Muscle of back (tissue), 11 donors: ENCODE results near the gene HPCAL1. TPM values are rescaled to one million over a fixed set of nuclear protein-coding genes. Genes with fewer than 3 reads are reported as not detected.

Experiments used
- DNase-seq, 3 donors: peaks; one replicate each; pipeline versions ENCODE4 v3.0.0 to v3.0.0-alpha.2; 2013
- polyA plus RNA-seq, 10 donors: library from polyadenylated mRNA; unstranded; fragments of 120-200 nt; gene quantifications; one replicate each; pipeline ENCODE4 v1.2.1, GENCODE V29; 2013; ENCODE audit not compliant: insufficient read length in 10 of 10

Gene HPCAL1
- polyA plus RNA-seq, 10 donors = 19.9 to 39.4 (median 34.4) TPM

DNA sequence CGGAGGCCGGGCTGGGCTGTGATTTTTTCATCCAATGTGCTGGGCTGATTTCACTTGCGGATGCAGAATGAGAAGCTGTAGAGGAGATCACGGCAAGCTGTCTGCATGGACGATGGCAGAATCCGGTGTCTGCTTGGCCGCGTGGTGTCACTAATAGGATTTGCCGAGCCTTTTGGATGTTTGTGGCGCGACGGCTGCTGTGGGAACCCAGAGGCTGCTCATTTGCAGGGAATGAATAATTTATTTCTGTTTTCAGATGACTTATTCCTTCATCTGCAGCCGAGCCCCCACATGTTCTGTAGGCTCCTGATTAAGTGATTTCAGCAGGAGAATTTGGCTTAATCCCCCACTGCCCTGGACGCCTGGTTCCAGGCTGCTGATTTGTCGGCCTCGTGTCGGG lies 82.8 kb downstream of the HPCAL1 start:
- DNase-seq = peak in 1 of 3 donors; percentile 18

DNA sequence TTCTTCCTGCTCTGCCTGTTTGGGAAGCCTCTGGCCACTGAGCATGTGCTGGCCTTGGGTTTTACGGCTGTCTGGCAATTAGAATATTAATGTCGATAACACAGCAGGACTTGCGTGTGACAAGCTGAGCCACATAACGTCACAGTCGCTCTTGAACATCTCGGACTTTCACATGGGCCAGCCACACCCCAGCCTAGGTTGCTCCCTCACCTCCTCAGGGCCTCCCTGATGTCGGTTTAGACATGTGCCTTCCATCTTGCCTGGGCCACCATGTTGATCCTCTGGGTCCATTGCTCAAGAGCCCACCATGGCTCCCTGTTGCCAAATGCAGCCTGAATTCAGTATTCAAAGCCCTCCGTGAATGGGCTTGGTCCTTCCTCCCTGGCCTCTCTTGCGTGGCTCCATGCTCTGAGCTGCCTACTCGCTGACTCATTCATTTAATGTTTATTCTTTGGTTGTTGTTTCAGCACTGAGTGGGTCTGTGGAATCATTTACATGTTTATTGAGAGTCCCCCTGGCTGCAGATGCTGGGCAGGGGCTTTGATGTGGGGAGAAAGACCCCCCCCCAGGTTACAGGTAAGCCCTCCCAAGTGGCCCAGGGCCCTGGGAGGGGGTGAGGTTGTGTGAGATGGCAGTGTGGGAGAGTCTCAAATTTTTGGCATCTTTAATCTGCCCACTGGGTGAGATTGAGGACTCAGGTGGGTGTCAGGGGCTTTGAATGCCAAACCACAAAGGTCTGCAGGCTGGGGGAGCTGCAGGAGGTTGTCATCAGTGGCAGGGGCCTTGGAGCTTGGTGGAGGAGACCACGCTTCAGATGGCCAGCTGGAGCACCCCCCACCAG lies 83.4 kb downstream of the HPCAL1 start:
- DNase-seq = no peak

GRCh38 chr2:10387033-10387432 lies 84.3 kb downstream of the HPCAL1 start:
- DNase-seq = no peak

- no peak for DNase-seq
Measured at GRCh38 chr2:10388954-10389560, 86.4 kb downstream of the HPCAL1 start.

DNA sequence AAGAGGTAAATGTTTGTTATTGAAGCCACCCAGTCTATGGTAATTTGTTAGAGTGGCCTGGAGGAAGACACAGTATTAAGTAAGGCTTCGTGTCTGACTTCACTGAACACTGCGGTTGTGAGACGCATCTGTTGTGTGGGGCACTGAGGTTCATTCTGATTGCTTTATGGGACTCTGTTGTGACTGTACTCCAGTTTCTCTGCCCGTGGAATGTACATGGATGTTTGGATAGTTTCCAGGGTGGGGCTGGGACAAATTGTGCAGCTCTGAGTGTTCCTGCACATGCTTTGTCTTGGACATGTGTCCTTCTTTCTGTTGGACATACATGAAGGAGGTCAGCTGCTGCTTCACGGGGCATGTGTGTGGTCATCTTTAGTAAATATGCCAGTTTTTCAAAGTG lies 86.9 kb downstream of the HPCAL1 start:
- DNase-seq = no peak

- DNase-seq = no peak
Measured at GRCh38 chr2:10390369-10390801, 87.7 kb downstream of the HPCAL1 start.

GRCh38 chr2:10392100-10392499 lies 89.4 kb downstream of the HPCAL1 start:
- DNase-seq = no peak

- DNase-seq = no peak
Measured at GRCh38 chr2:10392548-10392947, 89.8 kb downstream of the HPCAL1 start.

- DNase-seq = no peak
Measured at GRCh38 chr2:10392951-10393639, 90.4 kb downstream of the HPCAL1 start.

GRCh38 chr2:10393640-10393982 lies 90.9 kb downstream of the HPCAL1 start:
- DNase-seq = no peak

- DNase-seq = no peak
Measured at GRCh38 chr2:10395893-10396292, 93.2 kb downstream of the HPCAL1 start.

DNA sequence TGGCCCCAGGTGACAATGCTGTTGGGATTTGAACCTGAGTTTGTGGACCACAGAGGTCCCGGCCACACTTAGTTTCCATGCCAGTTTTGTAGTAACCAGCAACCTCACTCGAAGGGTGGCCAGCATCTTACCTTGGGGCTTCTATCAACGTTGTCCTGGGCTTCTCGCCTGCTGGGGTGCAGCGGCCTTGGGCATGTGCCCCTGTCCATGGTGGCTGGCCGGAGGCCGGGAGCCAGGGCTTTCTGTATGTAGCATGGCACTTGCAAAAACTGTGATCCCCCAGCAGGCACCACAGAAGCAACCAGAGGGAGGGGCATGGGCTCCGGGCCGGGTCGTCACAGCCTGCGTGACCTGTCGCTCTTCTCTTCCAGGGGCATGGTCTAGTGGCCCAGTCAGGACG lies 93.8 kb downstream of the HPCAL1 start:
- DNase-seq = no peak

- no peak for DNase-seq
Measured at GRCh38 chr2:10397297-10397875, 94.7 kb downstream of the HPCAL1 start.

DNA sequence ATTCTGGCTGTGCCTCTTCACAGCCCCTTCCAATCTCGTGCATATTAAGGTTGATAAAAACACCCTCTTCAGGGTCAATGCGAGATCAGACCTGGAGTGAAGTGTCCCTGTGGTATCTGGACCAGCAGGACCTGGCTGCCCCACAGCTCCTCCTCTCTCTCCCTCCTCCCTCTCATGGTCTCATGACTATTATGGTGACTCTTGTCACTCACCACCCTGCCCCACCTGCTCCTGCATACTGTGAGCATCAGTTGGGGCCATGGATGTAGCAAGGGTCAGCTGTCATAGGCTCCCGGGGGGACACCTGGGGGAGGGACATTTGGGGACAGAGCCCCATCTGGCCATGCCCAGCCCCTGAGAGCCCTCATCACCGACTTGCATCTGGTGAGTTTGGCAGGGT lies 95.2 kb downstream of the HPCAL1 start:
- no peak for DNase-seq

DNA sequence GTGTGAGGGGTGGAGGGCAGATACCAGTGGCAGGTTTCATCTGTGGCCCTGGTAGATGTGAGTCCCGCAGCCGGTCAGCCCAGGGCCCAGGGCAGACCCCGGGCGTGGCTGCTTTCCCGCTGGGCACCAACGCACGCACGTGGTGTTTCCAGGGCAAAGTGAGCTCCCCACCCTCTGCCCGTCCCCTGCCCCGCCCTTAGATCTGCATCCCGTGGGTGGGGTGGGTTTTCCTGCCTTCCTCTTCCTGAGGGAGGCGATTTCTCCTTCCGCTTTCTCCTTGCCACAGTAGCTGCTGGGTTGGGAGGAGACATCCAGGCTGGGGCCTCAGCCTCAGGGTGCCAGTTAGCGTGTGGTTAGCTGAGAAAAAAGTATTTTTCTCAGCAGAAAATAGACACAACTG lies 95.8 kb downstream of the HPCAL1 start:
- no peak for DNase-seq

- no peak for DNase-seq
Measured at GRCh38 chr2:10399358-10399757, 96.7 kb downstream of the HPCAL1 start.

- DNase-seq = no peak
Measured at GRCh38 chr2:10400002-10400401, 97.3 kb downstream of the HPCAL1 start.

- DNase-seq = peak in 1 of 3 donors; percentile 63
Measured at GRCh38 chr2:10400568-10400977, 97.9 kb downstream of the HPCAL1 start.

DNA sequence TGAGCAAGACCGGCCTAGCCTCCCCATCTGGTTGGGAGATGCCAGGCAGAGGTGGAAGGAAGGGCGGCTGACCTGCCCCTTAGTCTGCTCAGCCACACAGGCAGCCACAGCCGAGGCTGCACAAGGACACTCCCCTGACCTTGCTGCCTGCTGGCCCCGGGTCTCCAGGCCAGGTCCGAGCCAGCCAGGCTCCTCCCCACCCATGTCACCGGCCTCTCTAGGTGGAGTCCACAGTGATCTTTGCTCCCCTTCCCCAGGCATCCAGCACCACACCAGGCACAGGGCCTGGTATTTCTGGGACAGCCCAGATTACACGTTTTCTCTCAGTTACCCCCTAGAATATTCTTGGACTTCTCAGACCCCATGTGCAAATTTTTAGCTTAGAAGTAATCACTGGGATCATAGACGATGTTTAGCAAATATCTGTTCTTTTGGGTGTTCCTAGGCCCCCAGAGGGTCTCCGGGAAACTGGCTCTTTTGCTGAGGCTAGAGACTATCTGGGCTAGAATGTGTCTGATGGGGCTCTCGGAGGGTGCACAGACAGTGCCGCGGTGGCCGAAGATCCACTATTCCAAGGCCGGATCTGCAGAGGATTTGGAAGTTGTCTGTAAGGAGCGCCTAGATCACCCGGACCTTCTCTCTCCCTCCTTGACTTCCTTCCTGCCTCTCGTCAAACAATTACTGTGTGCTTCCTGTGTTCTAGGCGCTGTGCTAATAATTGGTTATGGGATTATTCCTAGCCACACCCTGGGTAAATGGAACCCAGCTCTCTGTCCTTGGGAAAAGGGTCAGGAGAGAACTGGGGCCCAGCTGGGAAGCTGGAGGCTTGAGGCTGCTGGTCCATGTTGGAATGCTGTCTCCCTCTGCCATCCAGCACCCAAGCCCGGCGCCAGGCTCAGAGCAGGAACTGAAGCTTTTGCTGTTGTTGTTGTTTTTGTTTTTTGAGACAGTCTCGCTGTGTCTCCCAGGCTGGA lies 98.6 kb downstream of the HPCAL1 start:
- no peak for DNase-seq

DNA sequence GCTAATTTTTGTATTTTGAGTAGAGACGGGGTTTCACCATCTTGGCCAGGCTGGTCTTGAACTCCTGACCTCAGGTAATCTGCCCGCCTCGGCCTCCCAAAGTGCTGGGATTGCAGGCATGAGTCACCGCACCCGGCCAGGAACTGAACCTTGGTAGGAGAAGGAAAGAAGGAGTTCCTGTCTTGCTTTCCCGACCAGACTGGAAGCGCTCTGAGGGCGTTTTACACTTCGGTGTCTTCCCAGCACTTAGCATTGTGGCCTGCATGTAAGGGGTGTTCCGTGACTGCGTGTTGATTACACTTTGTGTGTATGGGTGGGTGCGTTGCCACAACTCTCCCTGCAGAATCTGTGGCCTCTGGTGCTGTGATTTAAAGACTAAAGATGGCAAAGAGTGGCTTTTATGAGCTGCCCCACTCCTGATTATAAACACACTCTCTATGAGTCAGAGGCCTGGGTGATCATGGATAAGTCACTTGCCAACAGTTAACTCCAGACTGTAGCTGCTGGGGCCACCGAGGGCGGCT lies 99.4 kb downstream of the HPCAL1 start:
- DNase-seq = no peak

GRCh38 chr2:10402653-10403215 lies 100.0 kb downstream of the HPCAL1 start:
- DNase-seq = no peak
